H9 (cell line): ENCODE data around the gene ADSL. TPM values are rescaled to one million over a fixed set of nuclear protein-coding genes. Genes with fewer than 3 reads are reported as not detected.

Source experiments
- DNase-seq: peaks from one replicate; pipeline ENCODE4 v3.0.0-alpha.2; 2017
- H2AFZ ChIP-seq: one replicate; pipeline ENCODE4 v1.6.1; 2013; ENCODE audit warnings: mild to moderate bottlenecking, low read length, control low read depth, moderate library complexity
- H2AK5ac ChIP-seq: 2 replicates; pipeline ENCODE4 v1.6.1; 2013; ENCODE audit warnings: low read length, control low read depth, mixed read lengths; ENCODE audit not compliant: insufficient read length
- H2BK120ac ChIP-seq: one replicate; pipeline ENCODE4 v1.6.1; 2013; ENCODE audit warnings: low read depth, mild to moderate bottlenecking, low read length, control low read depth, inconsistent platforms; ENCODE audit not compliant: poor library complexity, severe bottlenecking
- H2BK12ac ChIP-seq: 2 replicates; pipeline ENCODE4 v1.6.1; 2013; ENCODE audit warnings: low read length, control low read depth, mixed read lengths, low read depth; ENCODE audit not compliant: insufficient read length
- H2BK15ac ChIP-seq: 2 replicates; pipeline ENCODE4 v1.6.1; 2013; ENCODE audit warnings: low read depth, low read length, control low read depth
- H2BK20ac ChIP-seq: one replicate; pipeline ENCODE4 v1.6.1; 2013; ENCODE audit warnings: low read depth, mild to moderate bottlenecking, low read length, control low read depth, inconsistent platforms; ENCODE audit not compliant: poor library complexity, severe bottlenecking
- H2BK5ac ChIP-seq: 2 replicates; pipeline ENCODE4 v1.6.1; 2013; ENCODE audit warnings: low read length, control low read depth, mixed read lengths; ENCODE audit not compliant: insufficient read length
- H3K14ac ChIP-seq: 2 replicates; pipeline ENCODE4 v1.6.1; 2013; ENCODE audit warnings: low read length, control low read depth; ENCODE audit not compliant: insufficient read depth
- H3K18ac ChIP-seq: 2 replicates; pipeline ENCODE4 v1.6.1; 2013; ENCODE audit warnings: low read depth, mild to moderate bottlenecking, mixed read lengths, low read length, control low read depth; ENCODE audit not compliant: insufficient read length
- H3K23ac ChIP-seq: 2 replicates; pipeline ENCODE4 v1.6.1; 2013; ENCODE audit warnings: low read length, control low read depth, mixed read lengths, low read depth; ENCODE audit not compliant: insufficient read length
- H3K23me2 ChIP-seq: 2 replicates; pipeline ENCODE4 v1.6.1; 2013; ENCODE audit warnings: low read depth, mild to moderate bottlenecking, mixed read lengths, low read length, control low read depth; ENCODE audit not compliant: insufficient read length, poor library complexity, severe bottlenecking
- H3K27ac ChIP-seq: 2 replicates; pipeline ENCODE4 v1.5.1; 2013; ENCODE audit warnings: low read length, control low read depth, mixed read lengths, low read depth; ENCODE audit not compliant: insufficient read length
- H3K27me3 ChIP-seq: 2 replicates; pipeline ENCODE4 v1.6.1; 2013; ENCODE audit warnings: low read length, control low read depth, inconsistent platforms; ENCODE audit not compliant: insufficient read depth
- H3K4ac ChIP-seq: 2 replicates; pipeline ENCODE4 v1.6.1; 2013; ENCODE audit warnings: low read depth, mild to moderate bottlenecking, control low read depth, inconsistent platforms, low read length, moderate library complexity
- H3K4me1 ChIP-seq: 2 replicates; pipeline ENCODE4 v1.6.1; 2013; ENCODE audit warnings: low read length, control low read depth, inconsistent platforms; ENCODE audit not compliant: insufficient read depth
- H3K4me2 ChIP-seq: 2 replicates; pipeline ENCODE4 v1.6.1; 2013; ENCODE audit warnings: low read length, control low read depth, mixed read lengths; ENCODE audit not compliant: insufficient read length, insufficient read depth
- H3K56ac ChIP-seq: 2 replicates; pipeline ENCODE4 v1.6.1; 2013; ENCODE audit warnings: low read depth, mild to moderate bottlenecking, mixed read lengths, low read length, control low read depth; ENCODE audit not compliant: insufficient read length
- H3K79me1 ChIP-seq: 2 replicates; pipeline ENCODE4 v1.6.1; 2013; ENCODE audit warnings: low read depth, mild to moderate bottlenecking, moderate library complexity, low read length, control low read depth, inconsistent platforms; ENCODE audit not compliant: insufficient read depth, poor library complexity, severe bottlenecking
- H3K79me2 ChIP-seq: 2 replicates; pipeline ENCODE4 v1.6.1; 2013; ENCODE audit warnings: low read length, control low read depth, inconsistent platforms; ENCODE audit not compliant: insufficient read depth
- H3K9ac ChIP-seq: 2 replicates; pipeline ENCODE4 v1.6.1; 2013; ENCODE audit warnings: low read length, control low read depth, mixed read lengths; ENCODE audit not compliant: insufficient read length; ENCODE audit errors: extremely low read depth
- H3K9me3 ChIP-seq: one replicate; pipeline ENCODE4 v1.6.1; 2013; ENCODE audit warnings: low read depth, low read length, inconsistent platforms; ENCODE audit not compliant: control insufficient read depth
- H3T11ph ChIP-seq: one replicate; pipeline ENCODE4 v1.6.1; 2013; ENCODE audit warnings: mild to moderate bottlenecking, low read length, control low read depth, inconsistent platforms
- H4K20me1 ChIP-seq: one replicate; pipeline ENCODE4 v1.6.1; 2013; ENCODE audit not compliant: control insufficient read depth, insufficient read length, insufficient read depth
- H4K5ac ChIP-seq: 2 replicates; pipeline ENCODE4 v1.6.1; 2013; ENCODE audit warnings: low read depth, mild to moderate bottlenecking, mixed read lengths, low read length, control low read depth; ENCODE audit not compliant: insufficient read length
- H4K8ac ChIP-seq: replicated peaks from 2 replicates; pipeline ENCODE4 v1.6.1; 2013; ENCODE audit warnings: low read length, control low read depth, mixed read lengths, low read depth; ENCODE audit not compliant: insufficient read length
- H4K91ac ChIP-seq: 2 replicates; pipeline ENCODE4 v1.6.1; 2013; ENCODE audit warnings: low read depth, mild to moderate bottlenecking, moderate library complexity, mixed read lengths, low read length, control low read depth; ENCODE audit not compliant: insufficient read length
- H3K27ac Mint-ChIP-seq, 3 experiments: 2 replicates in 2 of 3; 3 replicates in 1 of 3; pipeline ENCODE4 v1.8.0; 2020 to 2021; ENCODE audit warnings: mixed read lengths in 3 of 3, mild to moderate bottlenecking in 1 of 3, moderate library complexity in 1 of 3
- H3K27me3 Mint-ChIP-seq: 2 replicates; pipeline ENCODE4 v1.8.0; 2021; ENCODE audit warnings: low read depth, mild to moderate bottlenecking, moderate library complexity, mixed read lengths
- H3K36me3 Mint-ChIP-seq, 3 experiments: 2 replicates in 2 of 3; 3 replicates in 1 of 3; pipeline ENCODE4 v1.8.0; 2020 to 2021; ENCODE audit warnings: low read depth in 3 of 3, mixed read lengths in 3 of 3; ENCODE audit not compliant: insufficient read depth in 1 of 3
- H3K4me1 Mint-ChIP-seq, 2 experiments: 2 replicates each; pipeline ENCODE4 v1.8.0; 2020; ENCODE audit warnings: mixed read lengths in 2 of 2
- H3K4me3 Mint-ChIP-seq, 2 experiments: 2 replicates in 1 of 2; 3 replicates in 1 of 2; pipeline ENCODE4 v1.8.0; 2020 to 2021; ENCODE audit warnings: mild to moderate bottlenecking in 2 of 2, mixed read lengths in 2 of 2, moderate library complexity in 1 of 2
- H3K9me3 Mint-ChIP-seq, 2 experiments: 2 replicates in 1 of 2; 3 replicates in 1 of 2; pipeline ENCODE4 v1.8.0; 2020; ENCODE audit warnings: mild to moderate bottlenecking in 2 of 2, mixed read lengths in 2 of 2, moderate library complexity in 1 of 2
- CTCF ChIP-seq: fragments of 200-600 bp; sonication (generic); conservative IDR thresholded peaks from 3 replicates; pipeline ENCODE4 v1.8.0; 2021; ENCODE audit warnings: antibody characterized with exemption, mild to moderate bottlenecking
- WGBS: extraction: QIAGEN DNeasy Blood & Tissue Kit; methylation state at CpG from one replicate; pipeline ENCODE4 v1.1.7; 2013; ENCODE audit warnings: missing lambda C conversion rate, low lambda C conversion rate, mixed read lengths; ENCODE audit not compliant: insufficient read length; ENCODE audit errors: extremely low coverage; 5-methylcytosine and 5-hydroxymethylcytosine counted together
- total RNA-seq: library from RNA; stranded (reverse); gene quantifications from 2 replicates; pipeline ENCODE4 v1.2.1, GENCODE V29; 2021

Gene ADSL
- total RNA-seq, 1 experiment from 2014 or later: 175 TPM

GRCh38 chr22:40403651-40404050, 57.4 kb downstream of the ADSL start:
- Histone ChIP-seq H3K27me3 (no peaks in the 10 kb centered on the region), H3K4me2 (no peak overlapping the region), H3K9ac (no peak overlapping the region), H3K14ac (no peak overlapping the region), H3K18ac (no peak overlapping the region), H2BK120ac (no peak overlapping the region), H3K56ac (no peak overlapping the region), H3K4ac (no peak overlapping the region), H4K91ac (no peak overlapping the region), H2AFZ (no peak overlapping the region), H3K79me2 (no peaks in the 10 kb centered on the region), H4K5ac (no peak overlapping the region), H4K8ac (no peak overlapping the region), H3K27ac (no peak overlapping the region), H4K20me1 (peaks cover 2% of the 10 kb centered on the region), H3K4me1 (no peaks in the 10 kb centered on the region), H2BK20ac (no peak overlapping the region), H3K23ac (no peak overlapping the region), H3K23me2 (no peaks in the 10 kb centered on the region), H2BK5ac (no peak overlapping the region), H3K9me3 (no peaks in the 10 kb centered on the region), H2BK15ac (no peak overlapping the region), H2BK12ac (no peak overlapping the region), H3T11ph (no peak overlapping the region), H3K79me1 (no peaks in the 10 kb centered on the region), H2AK5ac (no peak overlapping the region)
- Mint-ChIP-seq H3K27me3 (no peaks in the 10 kb centered on the region; the same call in 1 of the 2 replicates), H3K27ac (peak overlapping the region in 2 of 3 experiments; percentile 15 to 19; a peak in 3 of 7 replicates), H3K36me3 (peaks cover 22 to 61% (median 59%) of the 10 kb centered on the region in 3 experiments), H3K9me3 (no peaks in the 10 kb centered on the region), H3K4me3 (no peak overlapping the region), H3K4me1 (0 out of 4 replicates have a peak, but pooled peaks cover 0 to 4% of the 10 kb centered on the region in 2 experiments)
- DNase-seq: no peak
- WGBS: no CpG with 5 or more reads among the region's 7 CpGs
- TF ChIP-seq CTCF: no peak
